ENCODE measurements around the gene FHDC1.

DNA sequence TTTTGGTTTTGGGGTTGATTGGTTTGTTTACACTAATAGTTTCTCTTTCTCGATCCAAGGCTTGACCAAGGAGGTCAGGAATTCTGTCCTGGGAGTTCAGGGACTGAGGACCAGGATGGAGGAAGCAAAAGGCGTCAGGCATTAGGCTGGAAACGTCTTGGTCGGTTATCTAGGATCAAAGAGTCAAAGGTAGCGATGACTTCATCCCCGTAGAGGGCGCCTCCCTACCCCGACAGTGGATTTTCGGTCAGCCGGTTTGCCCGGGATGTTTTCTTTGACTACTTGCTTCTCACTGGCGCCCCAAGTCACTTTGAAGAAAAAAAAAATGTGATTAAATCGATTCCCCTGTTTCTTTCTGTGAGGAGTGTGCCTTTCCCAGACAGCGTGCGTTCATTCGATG is 980 bp upstream of the FHDC1 start:
- TF ChIP-seq, protein P1, sequence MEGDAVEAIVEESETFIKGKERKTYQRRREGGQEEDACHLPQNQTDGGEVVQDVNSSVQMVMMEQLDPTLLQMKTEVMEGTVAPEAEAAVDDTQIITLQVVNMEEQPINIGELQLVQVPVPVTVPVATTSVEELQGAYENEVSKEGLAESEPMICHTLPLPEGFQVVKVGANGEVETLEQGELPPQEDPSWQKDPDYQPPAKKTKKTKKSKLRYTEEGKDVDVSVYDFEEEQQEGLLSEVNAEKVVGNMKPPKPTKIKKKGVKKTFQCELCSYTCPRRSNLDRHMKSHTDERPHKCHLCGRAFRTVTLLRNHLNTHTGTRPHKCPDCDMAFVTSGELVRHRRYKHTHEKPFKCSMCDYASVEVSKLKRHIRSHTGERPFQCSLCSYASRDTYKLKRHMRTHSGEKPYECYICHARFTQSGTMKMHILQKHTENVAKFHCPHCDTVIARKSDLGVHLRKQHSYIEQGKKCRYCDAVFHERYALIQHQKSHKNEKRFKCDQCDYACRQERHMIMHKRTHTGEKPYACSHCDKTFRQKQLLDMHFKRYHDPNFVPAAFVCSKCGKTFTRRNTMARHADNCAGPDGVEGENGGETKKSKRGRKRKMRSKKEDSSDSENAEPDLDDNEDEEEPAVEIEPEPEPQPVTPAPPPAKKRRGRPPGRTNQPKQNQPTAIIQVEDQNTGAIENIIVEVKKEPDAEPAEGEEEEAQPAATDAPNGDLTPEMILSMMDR (IDR thresholded peaks at IDR 0.05) = no peak; the same call in 1 of the 2 replicates
- TF ChIP-seq, protein P2, sequence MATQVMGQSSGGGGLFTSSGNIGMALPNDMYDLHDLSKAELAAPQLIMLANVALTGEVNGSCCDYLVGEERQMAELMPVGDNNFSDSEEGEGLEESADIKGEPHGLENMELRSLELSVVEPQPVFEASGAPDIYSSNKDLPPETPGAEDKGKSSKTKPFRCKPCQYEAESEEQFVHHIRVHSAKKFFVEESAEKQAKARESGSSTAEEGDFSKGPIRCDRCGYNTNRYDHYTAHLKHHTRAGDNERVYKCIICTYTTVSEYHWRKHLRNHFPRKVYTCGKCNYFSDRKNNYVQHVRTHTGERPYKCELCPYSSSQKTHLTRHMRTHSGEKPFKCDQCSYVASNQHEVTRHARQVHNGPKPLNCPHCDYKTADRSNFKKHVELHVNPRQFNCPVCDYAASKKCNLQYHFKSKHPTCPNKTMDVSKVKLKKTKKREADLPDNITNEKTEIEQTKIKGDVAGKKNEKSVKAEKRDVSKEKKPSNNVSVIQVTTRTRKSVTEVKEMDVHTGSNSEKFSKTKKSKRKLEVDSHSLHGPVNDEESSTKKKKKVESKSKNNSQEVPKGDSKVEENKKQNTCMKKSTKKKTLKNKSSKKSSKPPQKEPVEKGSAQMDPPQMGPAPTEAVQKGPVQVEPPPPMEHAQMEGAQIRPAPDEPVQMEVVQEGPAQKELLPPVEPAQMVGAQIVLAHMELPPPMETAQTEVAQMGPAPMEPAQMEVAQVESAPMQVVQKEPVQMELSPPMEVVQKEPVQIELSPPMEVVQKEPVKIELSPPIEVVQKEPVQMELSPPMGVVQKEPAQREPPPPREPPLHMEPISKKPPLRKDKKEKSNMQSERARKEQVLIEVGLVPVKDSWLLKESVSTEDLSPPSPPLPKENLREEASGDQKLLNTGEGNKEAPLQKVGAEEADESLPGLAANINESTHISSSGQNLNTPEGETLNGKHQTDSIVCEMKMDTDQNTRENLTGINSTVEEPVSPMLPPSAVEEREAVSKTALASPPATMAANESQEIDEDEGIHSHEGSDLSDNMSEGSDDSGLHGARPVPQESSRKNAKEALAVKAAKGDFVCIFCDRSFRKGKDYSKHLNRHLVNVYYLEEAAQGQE (IDR thresholded peaks at IDR 0.05; ENCODE audit: insufficient read depth in 1 of 2, low read depth in 2 of 2, low read length in 1 of 2) = no peak
